Measurements from ENCODE around the gene UBE2E1. TPM values are rescaled to one million over a fixed set of nuclear protein-coding genes. Genes with fewer than 3 reads are reported as not detected.

UBE2E1 gene
- total and polyA plus RNA-seq, 2 experiments from 2014 or later = 39.9 to 120 TPM

GRCh38 chr3:23785882-23786281 lies 19.9 kb upstream of the UBE2E1 start:
- TF ChIP-seq, protein P1, sequence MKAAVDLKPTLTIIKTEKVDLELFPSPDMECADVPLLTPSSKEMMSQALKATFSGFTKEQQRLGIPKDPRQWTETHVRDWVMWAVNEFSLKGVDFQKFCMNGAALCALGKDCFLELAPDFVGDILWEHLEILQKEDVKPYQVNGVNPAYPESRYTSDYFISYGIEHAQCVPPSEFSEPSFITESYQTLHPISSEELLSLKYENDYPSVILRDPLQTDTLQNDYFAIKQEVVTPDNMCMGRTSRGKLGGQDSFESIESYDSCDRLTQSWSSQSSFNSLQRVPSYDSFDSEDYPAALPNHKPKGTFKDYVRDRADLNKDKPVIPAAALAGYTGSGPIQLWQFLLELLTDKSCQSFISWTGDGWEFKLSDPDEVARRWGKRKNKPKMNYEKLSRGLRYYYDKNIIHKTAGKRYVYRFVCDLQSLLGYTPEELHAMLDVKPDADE (IDR thresholded peaks at IDR 0.05) = no peak
- TF ChIP-seq NANOG (IDR thresholded peaks at IDR 0.05; ENCODE audit: borderline replicate concordance) (no peak), POLR2AphosphoS5 (IDR thresholded peaks at IDR 0.05; ENCODE audit: low read depth) (no peak), ZNF331 (CRISPR knock-in tag; IDR thresholded peaks at IDR 0.05; ENCODE audit: low read depth) (no peak), ZNF462 (CRISPR knock-in tag; IDR thresholded peaks at IDR 0.05) (no peak), EZH2 (IDR thresholded peaks at IDR 0.05; ENCODE audit: low read depth, unreplicated experiment) (no peak), JUNB (IDR thresholded peaks at IDR 0.05; ENCODE audit: unreplicated experiment) (no peak), EZH2phosphoT487 (IDR thresholded peaks at IDR 0.05; ENCODE audit: unreplicated experiment) (no peak), STAT1 (IDR thresholded peaks at IDR 0.05; ENCODE audit: unreplicated experiment) (no peak), CREB1 (CRISPR knock-in tag; IDR thresholded peaks at IDR 0.05; ENCODE audit: low read depth) (no peak), ZNF114 (CRISPR knock-in tag; IDR thresholded peaks at IDR 0.05) (no peak)
- TF ChIP-seq, protein P2, sequence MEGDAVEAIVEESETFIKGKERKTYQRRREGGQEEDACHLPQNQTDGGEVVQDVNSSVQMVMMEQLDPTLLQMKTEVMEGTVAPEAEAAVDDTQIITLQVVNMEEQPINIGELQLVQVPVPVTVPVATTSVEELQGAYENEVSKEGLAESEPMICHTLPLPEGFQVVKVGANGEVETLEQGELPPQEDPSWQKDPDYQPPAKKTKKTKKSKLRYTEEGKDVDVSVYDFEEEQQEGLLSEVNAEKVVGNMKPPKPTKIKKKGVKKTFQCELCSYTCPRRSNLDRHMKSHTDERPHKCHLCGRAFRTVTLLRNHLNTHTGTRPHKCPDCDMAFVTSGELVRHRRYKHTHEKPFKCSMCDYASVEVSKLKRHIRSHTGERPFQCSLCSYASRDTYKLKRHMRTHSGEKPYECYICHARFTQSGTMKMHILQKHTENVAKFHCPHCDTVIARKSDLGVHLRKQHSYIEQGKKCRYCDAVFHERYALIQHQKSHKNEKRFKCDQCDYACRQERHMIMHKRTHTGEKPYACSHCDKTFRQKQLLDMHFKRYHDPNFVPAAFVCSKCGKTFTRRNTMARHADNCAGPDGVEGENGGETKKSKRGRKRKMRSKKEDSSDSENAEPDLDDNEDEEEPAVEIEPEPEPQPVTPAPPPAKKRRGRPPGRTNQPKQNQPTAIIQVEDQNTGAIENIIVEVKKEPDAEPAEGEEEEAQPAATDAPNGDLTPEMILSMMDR (conservative IDR thresholded peaks at IDR 0.05; ENCODE audit: low read depth in 2 of 2) = no peak
- TF ChIP-seq, protein P3, sequence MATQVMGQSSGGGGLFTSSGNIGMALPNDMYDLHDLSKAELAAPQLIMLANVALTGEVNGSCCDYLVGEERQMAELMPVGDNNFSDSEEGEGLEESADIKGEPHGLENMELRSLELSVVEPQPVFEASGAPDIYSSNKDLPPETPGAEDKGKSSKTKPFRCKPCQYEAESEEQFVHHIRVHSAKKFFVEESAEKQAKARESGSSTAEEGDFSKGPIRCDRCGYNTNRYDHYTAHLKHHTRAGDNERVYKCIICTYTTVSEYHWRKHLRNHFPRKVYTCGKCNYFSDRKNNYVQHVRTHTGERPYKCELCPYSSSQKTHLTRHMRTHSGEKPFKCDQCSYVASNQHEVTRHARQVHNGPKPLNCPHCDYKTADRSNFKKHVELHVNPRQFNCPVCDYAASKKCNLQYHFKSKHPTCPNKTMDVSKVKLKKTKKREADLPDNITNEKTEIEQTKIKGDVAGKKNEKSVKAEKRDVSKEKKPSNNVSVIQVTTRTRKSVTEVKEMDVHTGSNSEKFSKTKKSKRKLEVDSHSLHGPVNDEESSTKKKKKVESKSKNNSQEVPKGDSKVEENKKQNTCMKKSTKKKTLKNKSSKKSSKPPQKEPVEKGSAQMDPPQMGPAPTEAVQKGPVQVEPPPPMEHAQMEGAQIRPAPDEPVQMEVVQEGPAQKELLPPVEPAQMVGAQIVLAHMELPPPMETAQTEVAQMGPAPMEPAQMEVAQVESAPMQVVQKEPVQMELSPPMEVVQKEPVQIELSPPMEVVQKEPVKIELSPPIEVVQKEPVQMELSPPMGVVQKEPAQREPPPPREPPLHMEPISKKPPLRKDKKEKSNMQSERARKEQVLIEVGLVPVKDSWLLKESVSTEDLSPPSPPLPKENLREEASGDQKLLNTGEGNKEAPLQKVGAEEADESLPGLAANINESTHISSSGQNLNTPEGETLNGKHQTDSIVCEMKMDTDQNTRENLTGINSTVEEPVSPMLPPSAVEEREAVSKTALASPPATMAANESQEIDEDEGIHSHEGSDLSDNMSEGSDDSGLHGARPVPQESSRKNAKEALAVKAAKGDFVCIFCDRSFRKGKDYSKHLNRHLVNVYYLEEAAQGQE (IDR thresholded peaks at IDR 0.05; ENCODE audit: unreplicated experiment) = no peak
- no peaks in the 10 kb centered on the region for H3K9me2 ChIP-seq (ENCODE audit: insufficient read depth)
- no peaks in the 10 kb centered on the region for H3F3A ChIP-seq (replicated peaks; ENCODE audit: low read depth)
- H3K27ac ChIP-seq (ENCODE audit: low read depth) = no peak overlapping the region
- no peaks in the 10 kb centered on the region for H4K20me1 ChIP-seq (replicated peaks; ENCODE audit: insufficient read depth)
- no peak overlapping the region for H3K27ac Mint-ChIP-seq
- no peak overlapping the region for H3K4me3 Mint-ChIP-seq
- H3K36me3 Mint-ChIP-seq (ENCODE audit: low read depth) = no peaks in the 10 kb centered on the region
- H3K4me3 ChIP-seq = no peak overlapping the region
- H2AFZ ChIP-seq = no peak overlapping the region
- no peaks in the 10 kb centered on the region for H3K9me3 Mint-ChIP-seq
- H3K4me1 Mint-ChIP-seq = peaks cover 10% of the 10 kb centered on the region
- DNase-seq (ENCODE audit: low spot score) (no peak), ATAC-seq (no peak)
- H3K4me2 ChIP-seq = no peak overlapping the region
- H3K27me3 ChIP-seq (ENCODE audit: insufficient read depth) = no peaks in the 10 kb centered on the region
- no peaks in the 10 kb centered on the region for H3K36me3 ChIP-seq (ENCODE audit: insufficient read depth)
- H3K4me1 ChIP-seq (ENCODE audit: insufficient read depth) = 0 out of 2 replicates have a peak, but pooled peaks cover 5% of the 10 kb centered on the region
- no peaks in the 10 kb centered on the region for H3K27me3 Mint-ChIP-seq (ENCODE audit: insufficient read depth, low read depth, poor library complexity)
- H3K79me2 ChIP-seq (replicated peaks; ENCODE audit: insufficient read depth) = no peaks in the 10 kb centered on the region

Measured in GM23338 (cell line).